CD4-positive, CD25-positive, alpha-beta regulatory T cell (primary cell): ENCODE results near the gene PPCS. TPM values are rescaled to one million over a fixed set of nuclear protein-coding genes. Genes with fewer than 3 reads are reported as not detected.

Source experiments
- ATAC-seq, 2 donors: fragments of 150-1000 bp; cut with Tn5 transposase; one replicate each; pipeline ENCODE4 v1.10.0; 2021; ENCODE audit warnings: low read depth in 2 of 2, moderate number of reproducible peaks in 2 of 2, moderate library complexity in 1 of 2
- DNase-seq, 3 donors: peaks; one replicate each; pipeline versions ENCODE4 v3.0.0 to v3.0.0-alpha.2; 2012 to 2022; ENCODE audit warnings: mixed read lengths in 1 of 3
- H3K27ac ChIP-seq: one replicate; pipeline ENCODE4 v1.7.0; 2013; ENCODE audit warnings: mild to moderate bottlenecking, low read length; ENCODE audit not compliant: insufficient read depth, poor library complexity, severe bottlenecking
- H3K27me3 ChIP-seq: one replicate; pipeline ENCODE4 v1.7.0; 2013; ENCODE audit warnings: low read length; ENCODE audit not compliant: control insufficient read depth, insufficient read depth
- H3K36me3 ChIP-seq: one replicate; pipeline ENCODE4 v1.7.0; 2013; ENCODE audit warnings: mild to moderate bottlenecking, low read length, moderate library complexity; ENCODE audit not compliant: control insufficient read depth, insufficient read depth
- H3K4me1 ChIP-seq: 2 replicates; pipeline ENCODE4 v1.7.0; 2013; ENCODE audit warnings: mild to moderate bottlenecking, low read length; ENCODE audit not compliant: insufficient read depth, control insufficient read depth, poor library complexity, severe bottlenecking
- H3K4me3 ChIP-seq: one replicate; pipeline ENCODE4 v1.7.0; 2013; ENCODE audit warnings: low read depth, mild to moderate bottlenecking, low read length, moderate library complexity
- H3K9me3 ChIP-seq, 2 experiments: 1 replicate in 1 of 2; 2 replicates in 1 of 2; pipeline ENCODE4 v1.7.0; 2013; ENCODE audit warnings: low read length in 2 of 2, mild to moderate bottlenecking in 1 of 2, moderate library complexity in 1 of 2; ENCODE audit not compliant: control insufficient read depth in 2 of 2
- H3K27ac Mint-ChIP-seq, 3 donors: one replicate each; pipeline ENCODE4 v1.8.0; 2020 to 2022; ENCODE audit warnings: mild to moderate bottlenecking in 3 of 3, mixed read lengths in 3 of 3, moderate library complexity in 2 of 3
- H3K27me3 Mint-ChIP-seq: one replicate; pipeline ENCODE4 v1.8.0; 2022; ENCODE audit warnings: mild to moderate bottlenecking, mixed read lengths
- H3K36me3 Mint-ChIP-seq: one replicate; pipeline ENCODE4 v1.8.0; 2020; ENCODE audit warnings: mixed read lengths
- H3K4me1 Mint-ChIP-seq, 4 donors: one replicate each; pipeline ENCODE4 v1.8.0; 2020 to 2022; ENCODE audit warnings: mixed read lengths in 4 of 4, mild to moderate bottlenecking in 1 of 4
- H3K4me3 Mint-ChIP-seq, 4 donors: one replicate each; pipeline ENCODE4 v1.8.0; 2020 to 2022; ENCODE audit warnings: mild to moderate bottlenecking in 4 of 4, mixed read lengths in 4 of 4, moderate library complexity in 3 of 4
- H3K9me3 Mint-ChIP-seq, 7 donors: one replicate each; pipeline ENCODE4 v1.8.0; 2020 to 2022; ENCODE audit warnings: mixed read lengths in 7 of 7, mild to moderate bottlenecking in 3 of 7, moderate library complexity in 2 of 7
- polyA plus RNA-seq, 4 donors: library from polyadenylated mRNA; unstranded; fragments of 300-500 nt; fragmentation: Illumina TruSeq; gene quantifications; one replicate each; pipeline ENCODE4 v1.2.3, GENCODE V29; 2021
- total RNA-seq: library from RNA; stranded (reverse); gene quantifications from one replicate; pipeline ENCODE4 v1.2.3, GENCODE V29; 2022

The PPCS gene
- total and polyA plus RNA-seq, 5 donors from 2014 or later, result 43.7 to 162 (median 132) TPM

DNA sequence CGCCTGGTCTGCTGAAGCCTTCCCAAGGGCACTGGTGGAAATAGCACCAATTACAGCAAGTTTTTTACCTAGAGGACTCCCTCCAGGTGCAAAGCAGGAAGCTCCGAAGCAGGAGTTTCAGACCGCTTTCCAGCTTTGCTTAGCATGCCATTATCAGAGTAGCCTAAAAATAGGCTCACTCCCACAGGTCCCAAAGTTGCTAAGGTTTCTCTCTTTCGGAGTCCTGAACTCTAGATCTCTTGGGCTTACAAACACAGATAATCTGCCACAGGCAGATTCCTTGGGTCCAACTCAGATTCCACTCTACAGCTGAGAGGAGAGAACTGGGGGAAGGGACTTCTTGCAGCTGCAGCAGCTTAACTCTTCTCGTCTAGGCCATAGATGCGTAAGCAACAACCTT is 23.0 kb upstream of the PPCS start:
- no peaks in the 10 kb centered on the region for H3K4me1 Mint-ChIP-seq
- no peak overlapping the region for H3K27ac Mint-ChIP-seq
- Histone ChIP-seq H3K27ac (no peak overlapping the region), H3K27me3 (no peaks in the 10 kb centered on the region), H3K36me3 (no peaks in the 10 kb centered on the region), H3K4me1 (no peaks in the 10 kb centered on the region), H3K9me3 (no peaks in the 10 kb centered on the region), H3K4me3 (no peak overlapping the region)
- H3K4me3 Mint-ChIP-seq, result no peak overlapping the region
- H3K36me3 Mint-ChIP-seq, result no peaks in the 10 kb centered on the region
- peaks cover 24% of the 10 kb centered on the region for H3K27me3 Mint-ChIP-seq
- DNase-seq (no peak), ATAC-seq (no peak)
- H3K9me3 Mint-ChIP-seq, result no peaks in the 10 kb centered on the region

DNA sequence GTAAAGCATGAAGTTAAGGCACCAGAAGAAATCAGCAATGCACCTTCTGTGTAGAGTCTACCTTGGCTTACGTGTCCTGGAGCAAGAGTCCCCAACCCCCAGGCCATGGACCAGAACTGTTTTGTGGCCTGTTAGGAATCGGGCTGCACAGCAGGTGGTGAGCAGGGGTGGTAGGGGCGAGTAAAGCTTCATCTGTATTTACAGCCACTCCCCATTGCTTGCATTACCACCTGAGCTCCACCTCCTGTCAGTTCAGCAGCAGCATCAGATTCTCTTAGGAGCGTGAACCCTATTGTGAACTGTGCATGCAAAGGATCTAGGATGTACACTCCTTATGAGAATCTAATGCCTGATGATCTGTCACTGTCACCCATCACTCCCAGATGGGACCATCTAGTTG is 22.0 kb upstream of the PPCS start:
- Histone ChIP-seq H3K4me1 (no peaks in the 10 kb centered on the region), H3K36me3 (no peaks in the 10 kb centered on the region), H3K9me3 (no peaks in the 10 kb centered on the region), H3K27me3 (no peaks in the 10 kb centered on the region), H3K27ac (no peak overlapping the region), H3K4me3 (no peak overlapping the region)
- Mint-ChIP-seq H3K36me3 (no peaks in the 10 kb centered on the region), H3K4me1 (no peaks in the 10 kb centered on the region), H3K9me3 (no peaks in the 10 kb centered on the region), H3K27ac (no peak overlapping the region), H3K27me3 (peaks cover 28% of the 10 kb centered on the region), H3K4me3 (no peak overlapping the region)
- DNase-seq (no peak), ATAC-seq (no peak)

DNA sequence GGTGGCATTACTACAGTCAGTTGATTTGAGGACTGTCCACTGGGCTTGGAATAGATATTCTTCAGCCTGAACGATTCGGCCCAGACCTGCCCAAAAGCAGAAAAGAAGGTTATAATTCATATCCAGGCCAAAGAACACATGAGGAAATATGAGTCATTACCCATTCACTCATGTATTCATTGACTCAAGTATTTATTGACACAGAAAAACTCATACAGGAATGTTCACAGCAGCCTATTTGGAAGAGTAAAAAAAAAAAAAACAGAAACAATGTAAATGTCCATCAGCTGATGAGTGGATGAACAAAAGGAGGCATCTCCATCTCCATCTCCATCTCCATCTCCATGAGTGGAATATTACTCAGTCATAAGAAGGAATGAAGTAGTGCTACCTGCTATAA is 16.4 kb upstream of the PPCS start:
- Mint-ChIP-seq H3K4me3 (no peak overlapping the region), H3K27me3 (peaks cover 24% of the 10 kb centered on the region), H3K36me3 (no peaks in the 10 kb centered on the region), H3K27ac (no peak overlapping the region), H3K4me1 (no peaks in the 10 kb centered on the region), H3K9me3 (no peaks in the 10 kb centered on the region)
- Histone ChIP-seq H3K27ac (no peak overlapping the region), H3K27me3 (no peaks in the 10 kb centered on the region), H3K4me3 (no peak overlapping the region), H3K4me1 (no peaks in the 10 kb centered on the region), H3K9me3 (no peaks in the 10 kb centered on the region), H3K36me3 (no peaks in the 10 kb centered on the region)
- no peak for DNase-seq
- ATAC-seq, result no peak

DNA sequence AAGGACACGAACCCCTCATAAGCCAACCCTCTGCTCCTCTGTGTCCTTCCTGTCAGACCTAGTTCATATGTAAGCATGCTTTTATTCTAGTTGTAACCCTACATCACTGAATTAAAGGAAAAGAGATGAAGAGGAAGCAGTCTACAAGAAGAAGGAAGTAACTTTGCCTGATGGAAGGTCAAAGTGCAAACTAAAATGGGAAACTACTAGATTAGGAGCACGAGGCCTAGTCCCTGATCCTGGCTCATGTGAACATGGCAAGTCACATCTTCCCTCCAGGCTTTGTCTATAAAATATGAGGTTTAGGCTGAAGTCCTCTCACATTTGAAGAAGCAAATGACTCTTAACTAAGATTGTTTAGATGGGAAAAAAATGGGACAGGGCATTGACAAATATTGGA is 13.7 kb upstream of the PPCS start:
- H3K9me3 Mint-ChIP-seq, result no peaks in the 10 kb centered on the region
- Histone ChIP-seq H3K27me3 (no peaks in the 10 kb centered on the region), H3K36me3 (no peaks in the 10 kb centered on the region), H3K9me3 (no peaks in the 10 kb centered on the region), H3K27ac (no peak overlapping the region), H3K4me3 (no peak overlapping the region), H3K4me1 (no peaks in the 10 kb centered on the region)
- ATAC-seq (no peak), DNase-seq (no peak)
- H3K4me1 Mint-ChIP-seq, result no peaks in the 10 kb centered on the region
- H3K4me3 Mint-ChIP-seq, result no peak overlapping the region
- H3K27me3 Mint-ChIP-seq, result peaks cover 9% of the 10 kb centered on the region
- no peak overlapping the region for H3K27ac Mint-ChIP-seq
- H3K36me3 Mint-ChIP-seq, result no peaks in the 10 kb centered on the region

DNA sequence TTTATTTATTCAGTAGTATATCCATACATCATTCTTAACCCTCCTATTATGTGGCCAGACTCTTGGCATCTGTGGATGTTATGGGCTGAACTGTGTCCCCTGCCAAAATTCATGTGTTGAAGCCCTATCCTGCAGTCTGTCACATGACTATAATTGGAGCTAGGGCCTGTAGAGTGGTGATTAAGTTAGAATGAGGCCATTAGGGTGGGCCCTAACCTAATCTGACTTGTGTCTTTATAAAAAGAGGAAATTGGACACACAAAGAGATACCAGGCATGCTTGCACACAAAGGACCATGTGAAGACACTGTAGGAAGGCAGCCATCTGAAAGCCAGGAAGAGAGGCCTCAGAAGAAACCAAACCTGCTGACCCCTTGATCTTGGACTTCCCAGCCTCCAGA is 7.1 kb upstream of the PPCS start:
- Mint-ChIP-seq H3K27ac (no peak overlapping the region), H3K4me3 (no peak overlapping the region), H3K4me1 (peaks cover 0 to 7% (median 1%) of the 10 kb centered on the region in 4 donors), H3K9me3 (no peaks in the 10 kb centered on the region), H3K27me3 (peaks cover 5% of the 10 kb centered on the region), H3K36me3 (no peaks in the 10 kb centered on the region)
- Histone ChIP-seq H3K27me3 (no peaks in the 10 kb centered on the region), H3K4me1 (no peaks in the 10 kb centered on the region), H3K4me3 (no peak overlapping the region), H3K27ac (no peak overlapping the region), H3K9me3 (no peaks in the 10 kb centered on the region), H3K36me3 (no peaks in the 10 kb centered on the region)
- ATAC-seq (no peak), DNase-seq (no peak)

DNA sequence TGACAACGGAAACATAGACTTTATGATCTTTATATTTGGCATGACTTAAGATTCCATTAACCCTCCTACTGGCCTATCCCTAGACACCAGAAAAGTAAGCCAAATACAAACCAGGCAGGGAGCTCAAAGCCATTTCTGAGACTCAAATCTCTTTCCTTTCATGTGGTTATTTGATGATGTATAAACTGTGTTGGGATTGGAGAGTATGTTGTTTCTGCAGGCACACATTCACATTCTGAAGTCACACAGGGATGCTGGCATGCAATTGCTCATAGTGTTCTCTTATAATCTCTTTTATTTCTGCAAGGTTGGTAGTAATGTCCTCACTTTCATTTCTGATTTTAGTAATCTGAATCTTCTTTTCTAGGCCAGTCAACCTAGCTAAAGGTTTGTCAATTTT is 6.3 kb upstream of the PPCS start:
- no peaks in the 10 kb centered on the region for H3K9me3 ChIP-seq
- ATAC-seq, result no peak
- peaks cover 5% of the 10 kb centered on the region for H3K27me3 Mint-ChIP-seq
- H3K4me3 ChIP-seq, result no peak overlapping the region
- no peaks in the 10 kb centered on the region for H3K36me3 ChIP-seq
- no peak overlapping the region for H3K4me3 Mint-ChIP-seq
- H3K9me3 Mint-ChIP-seq, result no peaks in the 10 kb centered on the region
- no peaks in the 10 kb centered on the region for H3K27me3 ChIP-seq
- H3K4me1 Mint-ChIP-seq, result peaks cover 0 to 9% (median 1%) of the 10 kb centered on the region in 4 donors
- no peak overlapping the region for H3K27ac Mint-ChIP-seq
- H3K36me3 Mint-ChIP-seq, result no peaks in the 10 kb centered on the region
- no peaks in the 10 kb centered on the region for H3K4me1 ChIP-seq
- DNase-seq, result no peak
- H3K27ac ChIP-seq, result no peak overlapping the region

DNA sequence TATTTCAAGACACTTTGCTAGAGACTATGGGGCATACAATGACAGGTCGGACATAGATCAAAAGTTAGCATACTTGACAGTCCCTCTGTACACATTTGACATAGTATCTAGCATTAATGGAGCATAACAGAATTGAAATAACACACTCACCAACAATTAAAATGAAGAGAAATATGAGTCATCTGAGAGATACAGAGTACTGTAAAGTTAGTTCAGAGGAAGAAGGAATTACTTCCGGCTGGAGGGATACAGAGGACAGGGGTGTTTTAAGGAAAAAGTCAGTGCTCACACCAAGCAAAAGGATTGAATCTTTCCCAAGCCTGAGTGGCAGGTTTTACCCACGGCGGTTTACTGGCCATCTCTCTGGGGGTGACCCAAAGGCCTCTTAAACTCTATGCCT is 3.0 kb upstream of the PPCS start:
- Histone ChIP-seq H3K36me3 (peaks cover 6% of the 10 kb centered on the region), H3K4me3 (no peak overlapping the region), H3K9me3 (no peaks in the 10 kb centered on the region), H3K27me3 (no peaks in the 10 kb centered on the region), H3K4me1 (peaks cover 24% of the 10 kb centered on the region), H3K27ac (no peak overlapping the region)
- H3K9me3 Mint-ChIP-seq, result no peaks in the 10 kb centered on the region
- peaks cover 11% of the 10 kb centered on the region for H3K36me3 Mint-ChIP-seq
- H3K27me3 Mint-ChIP-seq, result peaks cover 11% of the 10 kb centered on the region
- peak overlapping the region in 2 of 4 donors; percentile 71 to 88 for H3K4me3 Mint-ChIP-seq
- H3K4me1 Mint-ChIP-seq, result peaks cover 9 to 28% (median 22%) of the 10 kb centered on the region in 4 donors
- H3K27ac Mint-ChIP-seq, result peak overlapping the region in 1 of 3 donors; percentile 61
- ATAC-seq (no peak), DNase-seq (no peak)

DNA sequence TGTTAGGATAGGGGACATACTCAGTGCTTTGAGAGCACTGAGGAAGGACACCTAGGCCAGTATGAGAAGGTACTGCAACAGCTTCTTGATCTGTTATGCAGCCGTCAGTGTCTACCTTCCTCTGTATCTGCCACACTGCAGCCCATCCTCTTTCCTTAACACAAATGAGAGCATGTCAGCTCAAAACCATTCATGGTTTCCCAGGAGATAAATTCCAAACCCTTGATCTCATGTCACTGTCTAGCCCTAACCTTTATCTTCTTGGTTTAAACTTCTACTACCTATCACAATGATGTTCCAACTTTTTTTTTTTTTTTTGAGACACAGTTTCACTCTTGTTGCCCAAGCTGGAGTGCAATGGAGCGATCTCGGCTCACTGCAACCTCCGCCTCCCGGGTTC is 1.9 kb upstream of the PPCS start:
- Mint-ChIP-seq H3K4me1 (peaks cover 9 to 37% (median 26%) of the 10 kb centered on the region in 4 donors), H3K36me3 (peaks cover 14% of the 10 kb centered on the region), H3K27ac (peak overlapping the region in 2 of 3 donors; percentile 27 to 98), H3K27me3 (peaks cover 11% of the 10 kb centered on the region), H3K4me3 (peak overlapping the region; percentile 50 to 88 (median 70)), H3K9me3 (no peaks in the 10 kb centered on the region)
- Histone ChIP-seq H3K27me3 (no peaks in the 10 kb centered on the region), H3K4me3 (no peak overlapping the region), H3K9me3 (no peaks in the 10 kb centered on the region), H3K36me3 (peaks cover 16% of the 10 kb centered on the region), H3K27ac (no peak overlapping the region), H3K4me1 (peaks cover 27% of the 10 kb centered on the region)
- ATAC-seq, result no peak
- DNase-seq, result no peak
